GM10847 (cell line): ENCODE data around the gene CD14.
A peak's percentile ranks its signal among the peaks of the same experiment; 100 is the strongest.

Experiments used
- POLR2A ChIP-seq: IDR thresholded peaks from 2 replicates; pipeline ENCODE4 v1.6.1; 2011; ENCODE audit not compliant: insufficient read length; ENCODE audit errors: extremely low read depth

The CD14 gene

GRCh38 chr5:140639148-140639981, 6.4 kb upstream of the CD14 start, which contains the start of gene TMCO6:
Gene TMCO6 (plus strand): TSS chr5:140639451. CDS start chr5:140639528, 77 bp downstream.
- TF ChIP-seq POLR2A = peak; percentile 82

- TF ChIP-seq POLR2A = no peak
These were observed 4.6 kb upstream of the CD14 start for GRCh38 chr5:140637371-140638100.

- no peak for TF ChIP-seq POLR2A
These were observed 2.6 kb upstream of the CD14 start for GRCh38 chr5:140635291-140636257.

- no peak for TF ChIP-seq POLR2A
These were observed 1.1 kb upstream of the CD14 start for GRCh38 chr5:140634103-140634502.

- TF ChIP-seq POLR2A = no peak
These were observed 526 bp upstream of the CD14 start for GRCh38 chr5:140633501-140633900.

- TF ChIP-seq POLR2A = no peak
These were observed 482 bp downstream of the CD14 start for GRCh38 chr5:140632366-140633020.

- TF ChIP-seq POLR2A = no peak
These were observed 1.1 kb downstream of the CD14 start for GRCh38 chr5:140631831-140632365.

- no peak for TF ChIP-seq POLR2A
These were observed 1.9 kb downstream of the CD14 start for GRCh38 chr5:140631036-140631417.

- TF ChIP-seq POLR2A = no peak
These were observed 2.5 kb downstream of the CD14 start for GRCh38 chr5:140630292-140631035.

GRCh38 chr5:140628711-140629110, 4.3 kb downstream of the CD14 start:
- no peak for TF ChIP-seq POLR2A

GRCh38 chr5:140627972-140628371, 5.0 kb downstream of the CD14 start:
- TF ChIP-seq POLR2A = no peak

- TF ChIP-seq POLR2A = no peak
These were observed 10.7 kb downstream of the CD14 start for GRCh38 chr5:140622301-140622700.

- no peak for TF ChIP-seq POLR2A
These were observed 21.9 kb downstream of the CD14 start for GRCh38 chr5:140611020-140611521.

GRCh38 chr5:140609126-140609525, 23.8 kb downstream of the CD14 start:
- no peak for TF ChIP-seq POLR2A

- TF ChIP-seq POLR2A = no peak
These were observed 24.3 kb downstream of the CD14 start for GRCh38 chr5:140608722-140609121.
